GM23338 (cell line): ENCODE measurements around the gene PALM. TPM values are rescaled to one million over a fixed set of nuclear protein-coding genes. Genes with fewer than 3 reads are reported as not detected.

Source experiments
- ATAC-seq: fragments of 200-7000 bp; cut with Tn5 transposase; 3 replicates; pipeline ENCODE4 v1.9.1; 2020
- DNase-seq: peaks from one replicate; pipeline ENCODE4 v3.0.0-alpha.2; 2015; ENCODE audit warnings: low spot score
- H2AFZ ChIP-seq: fragments of 200-600 bp; sonication (generic); 2 replicates; pipeline ENCODE4 v1.8.0; 2016; ENCODE audit warnings: antibody characterized with exemption, mild to moderate bottlenecking, moderate library complexity
- H3F3A ChIP-seq: fragments of 200-600 bp; sonication (generic); replicated peaks from 2 replicates; pipeline ENCODE4 v1.8.0; 2017; ENCODE audit warnings: antibody characterized with exemption, mixed run types, low read depth
- H3K27ac ChIP-seq: fragments of 200-600 bp; sonication (generic); 2 replicates; pipeline ENCODE4 v1.6.1; 2016; ENCODE audit warnings: low read depth
- H3K27me3 ChIP-seq: fragments of 200-600 bp; sonication (generic); 2 replicates; pipeline ENCODE4 v1.8.0; 2016; ENCODE audit warnings: mild to moderate bottlenecking, mixed run types, moderate library complexity; ENCODE audit not compliant: insufficient read depth
- H3K36me3 ChIP-seq: fragments of 200-600 bp; sonication (generic); 2 replicates; pipeline ENCODE4 v1.8.0; 2016; ENCODE audit warnings: mild to moderate bottlenecking; ENCODE audit not compliant: insufficient read depth
- H3K4me1 ChIP-seq: fragments of 200-600 bp; sonication (generic); 2 replicates; pipeline ENCODE4 v1.8.0; 2016; ENCODE audit warnings: mild to moderate bottlenecking, moderate library complexity; ENCODE audit not compliant: insufficient read depth
- H3K4me2 ChIP-seq: fragments of 200-600 bp; sonication (generic); 2 replicates; pipeline ENCODE4 v1.7.1; 2017; ENCODE audit warnings: mixed run types
- H3K4me3 ChIP-seq: fragments of 200-600 bp; sonication (generic); 2 replicates; pipeline ENCODE4 v1.6.1; 2016; ENCODE audit warnings: mixed run types
- H3K79me2 ChIP-seq: fragments of 200-600 bp; sonication (generic); replicated peaks from 2 replicates; pipeline ENCODE4 v1.8.0; 2017; ENCODE audit warnings: mild to moderate bottlenecking; ENCODE audit not compliant: insufficient read depth
- H3K9me2 ChIP-seq: fragments of 200-600 bp; sonication (generic); 2 replicates; pipeline ENCODE4 v1.8.0; 2017; ENCODE audit not compliant: insufficient read depth
- H4K20me1 ChIP-seq: fragments of 200-600 bp; sonication (generic); replicated peaks from 2 replicates; pipeline ENCODE4 v1.8.0; 2017; ENCODE audit warnings: mild to moderate bottlenecking; ENCODE audit not compliant: insufficient read depth
- H3K27ac Mint-ChIP-seq: 2 replicates; pipeline ENCODE4 v1.8.0; 2020; ENCODE audit warnings: inconsistent platforms, mild to moderate bottlenecking, moderate library complexity, mixed read lengths
- H3K27me3 Mint-ChIP-seq: 3 replicates; pipeline ENCODE4 v1.8.0; 2022; ENCODE audit warnings: low read depth, mild to moderate bottlenecking, moderate library complexity, mixed read lengths, inconsistent platforms; ENCODE audit not compliant: insufficient read depth, poor library complexity
- H3K36me3 Mint-ChIP-seq: 3 replicates; pipeline ENCODE4 v1.8.0; 2021; ENCODE audit warnings: low read depth, mild to moderate bottlenecking, inconsistent platforms, moderate library complexity, mixed read lengths
- H3K4me1 Mint-ChIP-seq: 3 replicates; pipeline ENCODE4 v1.8.0; 2020; ENCODE audit warnings: mild to moderate bottlenecking, inconsistent platforms, mixed read lengths
- H3K4me3 Mint-ChIP-seq: 3 replicates; pipeline ENCODE4 v1.8.0; 2021; ENCODE audit warnings: moderate library complexity, mild to moderate bottlenecking, inconsistent platforms, mixed read lengths
- H3K9me3 Mint-ChIP-seq: 3 replicates; pipeline ENCODE4 v1.8.0; 2020; ENCODE audit warnings: moderate library complexity, mild to moderate bottlenecking, inconsistent platforms, mixed read lengths
- CREB1 ChIP-seq: fragments of 250-450 bp; sonication (Bioruptor Pico); IDR thresholded peaks from 2 replicates; pipeline ENCODE4 v1.5.0; 2020; ENCODE audit warnings: low read depth, mild to moderate bottlenecking, moderate library complexity
- CTCF ChIP-seq, 2 experiments: fragments of 200-600 bp in 1 of 2; sonication (generic) in 1 of 2; conservative IDR thresholded peaks; 2 replicates each; pipeline versions ENCODE4 v1.5.1 to v1.6.1; 2016 to 2017; ENCODE audit warnings: antibody characterized with exemption in 2 of 2, low read depth in 2 of 2, mild to moderate bottlenecking in 2 of 2, moderate library complexity in 1 of 2
- EZH2 ChIP-seq: fragments of 200-600 bp; sonication (generic); IDR thresholded peaks from one replicate; pipeline ENCODE4 v1.8.0; 2017; ENCODE audit warnings: antibody characterized with exemption, mild to moderate bottlenecking, low read depth; ENCODE audit not compliant: unreplicated experiment
- EZH2phosphoT487 ChIP-seq: fragments of 200-600 bp; sonication (generic); IDR thresholded peaks from one replicate; pipeline ENCODE4 v1.8.1; 2018; ENCODE audit warnings: antibody characterized with exemption; ENCODE audit not compliant: unreplicated experiment
- JUNB ChIP-seq: IDR thresholded peaks from one replicate; pipeline ENCODE4 v1.6.1; 2016; ENCODE audit warnings: antibody characterized with exemption; ENCODE audit not compliant: unreplicated experiment
- NANOG ChIP-seq: IDR thresholded peaks from 2 replicates; pipeline ENCODE4 v1.6.1; 2016; ENCODE audit warnings: antibody characterized with exemption, borderline replicate concordance
- POLR2AphosphoS5 ChIP-seq: IDR thresholded peaks from 2 replicates; pipeline ENCODE4 v1.6.1; 2016; ENCODE audit warnings: antibody characterized with exemption, low read depth
- STAT1 ChIP-seq: IDR thresholded peaks from one replicate; pipeline ENCODE4 v1.6.1; 2016; ENCODE audit warnings: antibody characterized with exemption; ENCODE audit not compliant: unreplicated experiment
- ZNF114 ChIP-seq: fragments of 250-450 bp; sonication (Bioruptor Pico); IDR thresholded peaks from 2 replicates; pipeline ENCODE4 v1.5.0; 2020; ENCODE audit warnings: mild to moderate bottlenecking, moderate library complexity
- ZNF331 ChIP-seq: fragments of 250-450 bp; sonication (Bioruptor Pico); IDR thresholded peaks from 2 replicates; pipeline ENCODE4 v1.5.0; 2020; ENCODE audit warnings: low read depth, mild to moderate bottlenecking, moderate library complexity
- polyA plus RNA-seq: library from polyadenylated mRNA; unstranded; fragments of >200 nt; fragmentation: Nextera tagmentation; extraction: Ambion mirVana; gene quantifications from 2 replicates; pipeline ENCODE4 v1.2.1, GENCODE V29; 2016
- total RNA-seq: library from RNA; depleted of rRNA; stranded (reverse); fragments of >200 nt; shearing (Covaris generic); gene quantifications from 2 replicates; pipeline ENCODE4 v1.2.3, GENCODE V29; 2014

The PALM gene
- total and polyA plus RNA-seq, 2 experiments from 2014 or later = 3.8 to 26.1 TPM

DNA sequence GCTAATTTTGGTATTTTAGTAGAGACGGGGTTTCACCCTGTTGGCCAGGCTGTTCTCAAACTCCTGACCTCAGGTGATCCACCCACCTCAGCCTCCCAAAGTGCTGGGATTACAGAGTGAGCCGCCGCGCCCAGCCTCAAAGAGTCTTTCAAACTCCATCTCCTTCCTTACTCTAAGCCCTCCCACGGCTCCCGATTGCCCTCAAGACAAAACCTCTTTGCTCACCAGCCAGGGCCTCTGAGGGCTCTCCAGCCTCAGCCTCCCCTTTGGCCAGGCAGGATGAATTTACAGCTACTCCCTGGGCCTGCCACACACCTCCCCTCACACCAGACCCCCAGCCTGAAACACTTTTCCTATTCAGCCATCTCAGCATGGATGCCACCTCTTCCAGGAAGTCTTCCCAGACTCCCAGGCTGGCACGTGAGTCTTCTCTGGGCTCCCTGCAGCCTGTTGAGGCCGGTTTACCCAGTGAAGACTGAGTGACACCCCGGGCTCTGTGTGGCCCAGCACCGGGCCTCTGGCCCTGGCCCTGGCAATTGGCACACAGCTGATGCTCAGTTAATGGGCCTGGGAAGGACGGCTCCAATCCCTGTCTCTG lies 21.1 kb upstream of the PALM start:
- ATAC-seq = no peak
- peaks cover 12% of the 10 kb centered on the region for H3K27me3 Mint-ChIP-seq
- H3K27ac Mint-ChIP-seq = no peak overlapping the region
- H3F3A ChIP-seq = no peaks in the 10 kb centered on the region
- no peaks in the 10 kb centered on the region for H3K4me1 ChIP-seq
- no peak for TF ChIP-seq JUNB
- TF ChIP-seq STAT1 = no peak
- no peak for TF ChIP-seq EZH2phosphoT487
- no peak overlapping the region for H3K4me3 ChIP-seq
- no peaks in the 10 kb centered on the region for H3K4me1 Mint-ChIP-seq
- H3K27ac ChIP-seq = no peak overlapping the region
- no peaks in the 10 kb centered on the region for H3K79me2 ChIP-seq
- no peak overlapping the region for H2AFZ ChIP-seq
- DNase-seq = no peak
- H3K27me3 ChIP-seq = no peaks in the 10 kb centered on the region
- no peaks in the 10 kb centered on the region for H3K36me3 ChIP-seq
- H3K9me2 ChIP-seq = no peaks in the 10 kb centered on the region
- no peak overlapping the region for H3K4me2 ChIP-seq
- no peaks in the 10 kb centered on the region for H4K20me1 ChIP-seq
- no peaks in the 10 kb centered on the region for H3K9me3 Mint-ChIP-seq
- no peaks in the 10 kb centered on the region for H3K36me3 Mint-ChIP-seq
- H3K4me3 Mint-ChIP-seq = no peak overlapping the region

DNA sequence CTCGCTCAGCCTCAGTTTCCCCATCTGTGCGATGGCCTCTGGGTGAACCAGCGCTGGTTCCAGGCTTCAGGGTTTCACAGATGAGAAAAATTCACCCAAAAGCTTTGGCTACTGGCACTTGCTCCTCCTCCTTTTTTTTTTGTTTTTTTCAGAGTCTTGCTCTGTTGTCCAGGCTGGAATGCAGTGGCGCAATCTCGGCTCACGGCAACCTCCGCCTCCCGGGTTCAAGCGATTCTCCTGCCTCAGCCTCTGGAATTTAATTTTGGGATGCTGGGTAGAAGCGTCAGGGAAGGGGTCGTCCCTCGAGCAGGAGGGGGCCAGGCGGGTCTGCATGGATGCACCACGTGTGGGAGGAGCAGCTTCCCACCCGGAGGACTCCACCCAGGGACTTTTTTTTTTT lies 20.5 kb upstream of the PALM start:
- Histone ChIP-seq H3K4me3 (no peak overlapping the region), H4K20me1 (no peaks in the 10 kb centered on the region), H3K9me2 (no peaks in the 10 kb centered on the region), H3K27me3 (no peaks in the 10 kb centered on the region), H3K36me3 (no peaks in the 10 kb centered on the region), H3K4me2 (no peak overlapping the region), H3K79me2 (no peaks in the 10 kb centered on the region), H2AFZ (no peak overlapping the region), H3K4me1 (no peaks in the 10 kb centered on the region), H3K27ac (no peak overlapping the region), H3F3A (no peaks in the 10 kb centered on the region)
- no peak overlapping the region for H3K4me3 Mint-ChIP-seq
- no peaks in the 10 kb centered on the region for H3K4me1 Mint-ChIP-seq
- TF ChIP-seq EZH2 (no peak), ZNF114 (CRISPR knock-in tag) (no peak), STAT1 (no peak), CTCF (conservative IDR thresholded peaks at IDR 0.05; ENCODE audit: low read depth in 2 of 2) (no peak)
- H3K9me3 Mint-ChIP-seq = no peaks in the 10 kb centered on the region
- no peaks in the 10 kb centered on the region for H3K36me3 Mint-ChIP-seq
- ATAC-seq (no peak), DNase-seq (no peak)
- H3K27me3 Mint-ChIP-seq = peaks cover 12% of the 10 kb centered on the region
- H3K27ac Mint-ChIP-seq = no peak overlapping the region

DNA sequence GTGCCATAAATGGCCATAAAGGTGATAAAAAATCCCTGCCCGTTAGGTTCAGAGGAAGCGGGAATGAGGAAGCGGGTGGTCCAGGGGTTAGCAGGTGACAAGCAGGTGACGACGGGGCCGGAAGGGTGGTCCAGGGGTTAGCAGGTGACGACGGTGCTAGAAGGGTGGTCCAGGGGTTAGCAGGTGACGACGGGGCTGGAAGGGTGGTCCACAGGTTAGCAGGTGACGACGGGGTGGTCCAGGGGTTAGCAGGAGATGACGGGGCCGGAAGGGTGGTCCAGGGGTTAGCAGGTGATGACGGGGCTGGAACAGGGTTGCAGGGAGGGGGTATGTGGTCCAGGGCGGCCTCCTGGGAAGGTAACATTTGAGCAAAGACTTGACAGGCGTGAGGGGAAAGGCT lies 19.7 kb upstream of the PALM start:
- no peak overlapping the region for H3K4me3 Mint-ChIP-seq
- H3K27me3 Mint-ChIP-seq = peaks cover 12% of the 10 kb centered on the region
- DNase-seq = no peak
- H3K4me2 ChIP-seq = no peak overlapping the region
- no peak for ATAC-seq
- H3F3A ChIP-seq = no peaks in the 10 kb centered on the region
- H3K9me3 Mint-ChIP-seq = no peaks in the 10 kb centered on the region
- H3K9me2 ChIP-seq = no peaks in the 10 kb centered on the region
- H2AFZ ChIP-seq = no peak overlapping the region
- no peak overlapping the region for H3K27ac ChIP-seq
- H3K36me3 Mint-ChIP-seq = no peaks in the 10 kb centered on the region
- no peaks in the 10 kb centered on the region for H4K20me1 ChIP-seq
- no peaks in the 10 kb centered on the region for H3K36me3 ChIP-seq
- H3K4me3 ChIP-seq = no peak overlapping the region
- no peaks in the 10 kb centered on the region for H3K27me3 ChIP-seq
- H3K4me1 Mint-ChIP-seq = no peaks in the 10 kb centered on the region
- H3K27ac Mint-ChIP-seq = no peak overlapping the region
- no peaks in the 10 kb centered on the region for H3K79me2 ChIP-seq
- H3K4me1 ChIP-seq = no peaks in the 10 kb centered on the region
- no peak for TF ChIP-seq NANOG
- TF ChIP-seq CTCF (conservative IDR thresholded peaks at IDR 0.05; ENCODE audit: low read depth in 2 of 2) = no peak
- TF ChIP-seq POLR2AphosphoS5 = no peak
- no peak for TF ChIP-seq EZH2
- no peak for TF ChIP-seq ZNF331
- no peak for TF ChIP-seq CREB1 (CRISPR knock-in tag)
